Measurements from ENCODE around the gene ZNF599.

Gene ZNF599

GRCh38 chr19:34744896-34745690 is 27.9 kb downstream of the ZNF599 start:
- DNase-seq (ENCODE audit: low spot score), result no peak

- no peak for DNase-seq (ENCODE audit: low spot score)
These were observed 38.4 kb downstream of the ZNF599 start for GRCh38 chr19:34734537-34735103.

GRCh38 chr19:34733746-34734536 is 39.1 kb downstream of the ZNF599 start, which contains the start of gene ZNF181:
Gene ZNF181, plus strand, starts transcription at chr19:34734243. Its CDS starts 795 bp downstream, at chr19:34735038.
- DNase-seq (ENCODE audit: low spot score), result peak; percentile 93

- no peak for DNase-seq (ENCODE audit: low spot score)
These were observed 39.7 kb downstream of the ZNF599 start for GRCh38 chr19:34733266-34733745.

GRCh38 chr19:34732612-34733211 is 40.3 kb downstream of the ZNF599 start:
- DNase-seq (ENCODE audit: low spot score), result no peak

- DNase-seq (ENCODE audit: low spot score), result no peak
These were observed 41.1 kb downstream of the ZNF599 start for GRCh38 chr19:34731964-34732363.

GRCh38 chr19:34731019-34731829 is 41.8 kb downstream of the ZNF599 start:
- no peak for DNase-seq (ENCODE audit: low spot score)

- DNase-seq (ENCODE audit: low spot score), result no peak
These were observed 47.6 kb downstream of the ZNF599 start for GRCh38 chr19:34725400-34725799.

- no peak for DNase-seq (ENCODE audit: low spot score)
These were observed 50.7 kb downstream of the ZNF599 start for GRCh38 chr19:34722353-34722752.

GRCh38 chr19:34715357-34715756 is 57.7 kb downstream of the ZNF599 start:
- no peak for DNase-seq (ENCODE audit: low spot score)

- DNase-seq (ENCODE audit: low spot score), result no peak
These were observed 59.8 kb downstream of the ZNF599 start for GRCh38 chr19:34713262-34713637.

- DNase-seq (ENCODE audit: low spot score), result no peak
These were observed 60.4 kb downstream of the ZNF599 start for GRCh38 chr19:34712395-34713261.

GRCh38 chr19:34711890-34712289 is 61.1 kb downstream of the ZNF599 start:
- DNase-seq (ENCODE audit: low spot score), result no peak

All from left forelimb (tissue), 1 donor.